ENCODE results near the gene GCNT1. TPM values are rescaled to one million over a fixed set of nuclear protein-coding genes. Genes with fewer than 3 reads are reported as not detected.

Gene GCNT1
- total RNA-seq, 2 donors from 2014 or later: 3.1 to 3.8 TPM

DNA sequence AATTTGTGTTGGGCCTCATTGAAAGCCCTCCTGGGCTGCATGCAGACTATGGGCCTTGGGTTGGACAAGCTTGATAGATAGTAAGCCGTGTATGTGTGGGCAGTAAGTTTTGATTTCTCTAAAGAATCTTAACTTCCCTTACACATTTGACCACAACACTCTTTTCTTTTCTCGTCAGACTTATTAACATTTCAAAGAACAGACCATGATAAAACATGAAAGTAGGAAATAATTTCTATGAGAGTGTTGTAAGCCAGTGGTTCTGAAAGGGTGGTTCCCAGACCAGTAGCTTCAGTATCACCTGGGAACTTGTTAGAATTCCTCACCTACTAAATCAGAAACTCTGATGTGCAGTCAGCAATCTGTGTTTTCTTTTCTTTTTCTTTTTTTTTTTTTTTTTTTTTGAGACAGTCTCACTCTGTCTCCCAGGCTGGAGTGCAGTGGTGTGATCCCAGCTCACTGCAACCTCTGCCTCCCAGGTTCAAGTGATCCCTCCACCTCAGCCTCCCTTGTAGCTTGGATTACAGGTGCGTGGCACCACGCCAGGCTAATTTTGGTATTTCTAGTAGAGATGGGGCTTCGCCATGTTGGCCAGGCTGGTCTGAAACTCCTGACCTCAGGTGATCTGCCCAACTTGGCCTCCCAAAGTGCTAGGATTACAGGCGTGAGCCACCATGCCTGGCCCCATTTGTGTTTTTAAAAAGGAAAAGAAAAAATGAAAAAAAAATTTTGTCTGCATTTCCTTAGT, 20.0 kb upstream of the GCNT1 start:
- intact Hi-C loops (cut with DNase I): no loop called here
- no peak overlapping the region for H3K27ac ChIP-seq
- no peaks in the 10 kb centered on the region for H3K27me3 ChIP-seq (replicated peaks; ENCODE audit: insufficient read depth)
- WGBS: 95% methylated on average over 6 of the region's 6 CpGs
- no peaks in the 10 kb centered on the region for H3K9me3 ChIP-seq
- H3K36me3 ChIP-seq: no peaks in the 10 kb centered on the region
- DNase-seq (ENCODE audit: low spot score): no peak
- no peaks in the 10 kb centered on the region for H3K4me1 ChIP-seq (replicated peaks)
- TF ChIP-seq, protein P1, sequence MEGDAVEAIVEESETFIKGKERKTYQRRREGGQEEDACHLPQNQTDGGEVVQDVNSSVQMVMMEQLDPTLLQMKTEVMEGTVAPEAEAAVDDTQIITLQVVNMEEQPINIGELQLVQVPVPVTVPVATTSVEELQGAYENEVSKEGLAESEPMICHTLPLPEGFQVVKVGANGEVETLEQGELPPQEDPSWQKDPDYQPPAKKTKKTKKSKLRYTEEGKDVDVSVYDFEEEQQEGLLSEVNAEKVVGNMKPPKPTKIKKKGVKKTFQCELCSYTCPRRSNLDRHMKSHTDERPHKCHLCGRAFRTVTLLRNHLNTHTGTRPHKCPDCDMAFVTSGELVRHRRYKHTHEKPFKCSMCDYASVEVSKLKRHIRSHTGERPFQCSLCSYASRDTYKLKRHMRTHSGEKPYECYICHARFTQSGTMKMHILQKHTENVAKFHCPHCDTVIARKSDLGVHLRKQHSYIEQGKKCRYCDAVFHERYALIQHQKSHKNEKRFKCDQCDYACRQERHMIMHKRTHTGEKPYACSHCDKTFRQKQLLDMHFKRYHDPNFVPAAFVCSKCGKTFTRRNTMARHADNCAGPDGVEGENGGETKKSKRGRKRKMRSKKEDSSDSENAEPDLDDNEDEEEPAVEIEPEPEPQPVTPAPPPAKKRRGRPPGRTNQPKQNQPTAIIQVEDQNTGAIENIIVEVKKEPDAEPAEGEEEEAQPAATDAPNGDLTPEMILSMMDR (IDR thresholded peaks at IDR 0.05): no peak
- TF ChIP-seq POLR2AphosphoS5 (IDR thresholded peaks at IDR 0.05): no peak
- no peak for TF ChIP-seq POLR2A (IDR thresholded peaks at IDR 0.05)
- H3K4me3 ChIP-seq: no peak overlapping the region

DNA sequence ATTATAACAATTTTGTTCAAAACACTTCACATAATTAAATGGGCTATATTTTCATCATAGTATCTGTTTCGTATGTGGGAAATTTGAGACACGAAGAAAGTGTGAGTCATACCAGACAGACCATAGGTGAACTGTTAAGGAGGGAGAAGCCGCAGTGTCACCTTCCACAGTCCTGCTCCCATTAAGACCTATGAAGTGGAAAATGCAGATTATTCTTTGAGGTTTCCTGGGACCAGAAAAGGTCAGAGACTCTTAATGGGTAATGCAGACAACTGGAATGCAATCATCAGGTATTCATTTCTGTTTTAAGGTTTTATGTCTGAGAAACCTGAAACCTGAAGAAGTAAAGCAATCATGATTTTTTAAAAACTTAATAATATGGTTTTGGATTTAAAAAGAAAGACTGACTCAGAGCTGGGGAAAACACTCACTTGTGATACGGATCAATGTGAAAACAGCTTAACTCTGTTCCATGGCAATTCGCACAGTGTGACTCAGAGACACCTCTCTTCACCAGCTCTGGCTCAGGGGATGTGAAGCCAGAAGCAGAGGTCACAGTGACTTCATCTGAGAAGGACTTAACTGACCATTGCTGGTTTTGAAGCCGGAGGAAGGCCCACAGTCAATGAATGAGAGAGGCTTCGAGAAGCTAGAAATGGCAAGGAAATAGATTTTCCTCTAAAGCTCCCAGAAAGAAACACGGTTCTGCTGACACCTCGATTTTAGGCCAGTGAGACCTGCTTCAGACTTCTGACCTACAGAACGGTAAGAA, 17.2 kb upstream of the GCNT1 start:
- Histone ChIP-seq H3K9me3 (no peaks in the 10 kb centered on the region), H3K4me1 (replicated peaks) (no peaks in the 10 kb centered on the region), H3K4me3 (no peak overlapping the region), H3K27ac (no peak overlapping the region), H3K36me3 (no peaks in the 10 kb centered on the region), H3K27me3 (replicated peaks; ENCODE audit: insufficient read depth) (no peaks in the 10 kb centered on the region)
- 91% methylated on average over 10 of the region's 10 CpGs for WGBS
- intact Hi-C loops (cut with DNase I): loop anchor here (10.0 kb wide), 1 partner anchor 553 kb away; no protein-coding TSS in a partner anchor
- DNase-seq (ENCODE audit: low spot score): no peak
- TF ChIP-seq, protein P1 (IDR thresholded peaks at IDR 0.05): no peak
- TF ChIP-seq POLR2AphosphoS5 (IDR thresholded peaks at IDR 0.05): no peak
- no peak for TF ChIP-seq POLR2A (IDR thresholded peaks at IDR 0.05)

DNA sequence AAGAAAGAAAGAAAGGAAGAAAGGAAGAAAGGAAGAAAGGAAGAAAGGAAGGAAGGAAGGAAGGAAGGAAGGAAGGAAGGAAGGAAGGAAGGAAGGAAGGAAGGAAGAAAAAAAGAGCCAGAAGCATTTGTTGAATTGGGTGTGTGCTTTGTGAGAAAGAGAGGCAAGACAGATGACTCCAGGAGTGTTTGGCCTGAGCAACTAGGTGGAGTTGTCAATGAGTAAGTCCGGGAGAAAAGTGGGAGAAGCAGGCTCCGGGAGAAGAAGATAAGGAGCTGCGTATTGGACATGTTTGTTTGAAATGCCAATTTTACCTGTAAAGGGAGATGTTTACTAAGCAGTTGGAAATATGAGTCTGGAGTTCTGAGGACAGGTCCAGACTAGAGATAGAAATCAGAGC, 15.1 kb upstream of the GCNT1 start:
- H3K27ac ChIP-seq: no peak overlapping the region
- H3K27me3 ChIP-seq (replicated peaks; ENCODE audit: insufficient read depth): no peaks in the 10 kb centered on the region
- H3K36me3 ChIP-seq: no peaks in the 10 kb centered on the region
- intact Hi-C loops (cut with DNase I): loop anchor here (10.0 kb wide), 1 partner anchor 551 kb away; no protein-coding TSS in a partner anchor
- DNase-seq (ENCODE audit: low spot score): no peak
- H3K9me3 ChIP-seq: no peaks in the 10 kb centered on the region
- no peak for TF ChIP-seq POLR2A (IDR thresholded peaks at IDR 0.05)
- TF ChIP-seq, protein P1 (IDR thresholded peaks at IDR 0.05): no peak
- H3K4me3 ChIP-seq: no peak overlapping the region
- 45% methylated on average over 3 of the region's 3 CpGs for WGBS
- no peaks in the 10 kb centered on the region for H3K4me1 ChIP-seq (replicated peaks)

DNA sequence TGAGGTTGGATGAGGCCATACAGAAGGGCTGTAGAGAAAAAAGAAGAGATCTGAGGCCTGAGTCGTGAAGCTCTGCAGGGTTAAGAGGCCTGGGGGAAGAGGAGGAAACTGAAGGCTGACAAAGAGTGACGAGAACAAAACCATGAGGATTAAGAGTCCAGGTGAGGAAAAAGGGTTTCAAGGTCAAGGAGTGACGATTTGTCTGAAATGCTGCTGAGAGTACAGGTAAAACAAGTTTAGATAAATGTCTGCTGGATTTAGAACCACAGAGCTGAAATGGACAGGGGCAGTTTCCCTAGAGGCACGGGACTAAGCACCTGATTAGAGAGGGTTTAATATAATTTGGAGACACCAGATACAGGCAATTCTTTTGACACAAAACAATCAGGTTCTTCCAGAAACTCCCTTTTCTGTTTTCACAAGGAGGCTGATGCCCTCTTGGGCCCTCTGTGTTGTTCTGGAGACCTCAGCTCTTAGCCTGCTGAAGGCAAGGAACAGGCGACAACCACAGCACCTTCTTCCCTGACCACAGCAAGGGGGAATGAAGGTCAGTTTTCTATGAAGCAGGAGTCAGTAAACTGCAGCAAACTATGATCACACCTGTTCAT, 14.6 kb upstream of the GCNT1 start:
- TF ChIP-seq POLR2A (IDR thresholded peaks at IDR 0.05) (no peak), POLR2AphosphoS5 (IDR thresholded peaks at IDR 0.05) (no peak)
- TF ChIP-seq, protein P1 (IDR thresholded peaks at IDR 0.05): no peak
- Histone ChIP-seq H3K27ac (no peak overlapping the region), H3K4me3 (no peak overlapping the region), H3K36me3 (no peaks in the 10 kb centered on the region), H3K4me1 (replicated peaks) (no peaks in the 10 kb centered on the region), H3K27me3 (replicated peaks; ENCODE audit: insufficient read depth) (no peaks in the 10 kb centered on the region), H3K9me3 (no peaks in the 10 kb centered on the region)
- intact Hi-C loops (cut with DNase I): loop anchor here (10.0 kb wide), 1 partner anchor 550 kb away; no protein-coding TSS in a partner anchor
- no peak for DNase-seq (ENCODE audit: low spot score)
- 64% methylated on average over 5 of the region's 5 CpGs for WGBS

Data from prostate gland (tissue), 2 donors.